GM19238 (cell line): ENCODE data around the gene RANGRF.

Source experiments
- DNase-seq: peaks from one replicate; pipeline ENCODE4 v3.0.0; 2011; ENCODE audit warnings: low spot score; ENCODE audit not compliant: insufficient read length

RANGRF gene

DNA sequence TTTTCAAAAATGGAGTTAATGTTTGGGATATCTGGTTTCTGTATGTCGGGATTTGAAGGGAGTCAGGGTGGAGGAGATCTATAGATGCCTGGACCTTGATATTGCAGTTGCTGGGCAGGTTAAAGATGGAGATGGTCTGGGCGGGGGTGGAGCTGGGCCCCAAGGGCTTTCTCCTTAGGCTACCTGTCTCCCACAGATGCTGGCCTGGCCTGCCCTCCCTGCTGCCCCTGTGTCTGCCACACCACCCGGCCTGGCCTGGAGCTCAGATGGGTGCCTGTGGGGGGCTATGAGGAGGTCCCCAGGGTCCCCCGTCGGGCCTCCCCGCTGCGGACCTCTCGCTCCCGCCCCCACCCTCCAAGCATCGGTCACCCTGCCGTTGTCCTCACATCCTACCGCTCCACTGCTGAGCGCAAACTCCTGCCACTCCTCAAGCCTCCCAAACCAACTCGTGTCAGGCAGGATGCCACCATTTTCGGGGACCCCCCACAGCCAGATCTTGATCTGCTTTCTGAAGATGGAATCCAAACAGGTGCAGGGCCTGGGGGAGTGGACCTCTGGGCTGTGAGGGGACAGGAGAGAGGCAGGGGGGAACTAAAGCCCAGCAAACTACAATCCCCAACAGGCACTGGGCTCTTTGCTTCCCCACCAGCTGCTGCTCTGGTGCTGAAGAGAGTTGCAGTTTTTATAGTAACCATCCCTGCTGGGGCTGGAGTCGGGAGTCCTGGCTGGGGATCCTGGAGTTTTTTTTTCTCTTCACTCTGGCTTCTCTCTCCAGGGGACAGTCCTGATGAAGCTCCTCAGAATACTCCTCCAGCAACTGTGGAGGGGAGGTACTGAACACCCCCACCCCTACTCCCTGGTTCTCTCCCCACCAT is 24.5 kb downstream of the RANGRF start:
- no peak for DNase-seq

DNA sequence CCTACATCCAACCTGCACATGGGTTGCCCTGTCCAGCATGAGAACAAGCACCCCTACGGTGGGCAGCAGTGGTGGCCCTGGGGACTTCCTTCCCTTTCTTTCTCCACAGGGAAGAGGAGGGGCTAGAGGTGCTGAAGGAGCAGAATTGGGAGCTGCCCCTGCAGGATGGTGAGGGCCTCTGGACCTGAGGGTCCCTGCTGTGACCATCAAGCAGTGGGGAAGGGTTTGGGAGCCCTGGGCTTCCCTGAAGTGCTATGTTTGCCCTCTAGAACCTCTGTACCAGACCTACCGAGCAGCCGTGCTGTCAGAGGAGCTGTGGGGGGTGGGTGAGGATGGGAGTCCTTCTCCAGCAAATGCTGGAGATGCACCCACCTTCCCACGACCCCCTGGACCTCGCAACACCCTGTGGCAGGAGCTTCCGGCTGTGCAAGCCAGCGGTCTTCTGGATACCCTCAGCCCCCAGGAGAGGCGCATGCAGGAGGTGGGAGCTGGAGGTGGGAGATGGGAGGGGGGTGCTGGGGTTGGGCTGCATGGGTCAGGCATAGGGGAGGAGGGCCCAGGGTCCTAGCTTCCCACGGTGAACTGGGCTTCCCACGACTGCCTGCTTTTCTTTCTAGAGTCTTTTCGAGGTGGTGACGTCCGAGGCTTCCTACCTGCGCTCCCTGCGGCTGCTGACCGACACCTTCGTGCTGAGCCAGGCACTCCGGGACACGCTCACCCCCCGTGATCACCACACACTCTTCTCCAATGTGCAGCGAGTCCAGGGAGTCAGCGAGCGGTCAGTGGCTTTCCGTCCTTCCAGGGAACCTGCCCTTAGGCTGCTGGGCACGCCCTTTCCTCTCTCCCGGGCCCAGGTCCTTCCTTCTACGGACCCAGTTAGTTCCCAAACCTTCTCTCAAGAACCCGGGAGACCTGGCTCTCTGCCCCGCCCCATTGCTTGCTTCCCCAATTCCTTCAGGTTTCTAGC is 26.6 kb downstream of the RANGRF start:
- DNase-seq, result no peak

DNA sequence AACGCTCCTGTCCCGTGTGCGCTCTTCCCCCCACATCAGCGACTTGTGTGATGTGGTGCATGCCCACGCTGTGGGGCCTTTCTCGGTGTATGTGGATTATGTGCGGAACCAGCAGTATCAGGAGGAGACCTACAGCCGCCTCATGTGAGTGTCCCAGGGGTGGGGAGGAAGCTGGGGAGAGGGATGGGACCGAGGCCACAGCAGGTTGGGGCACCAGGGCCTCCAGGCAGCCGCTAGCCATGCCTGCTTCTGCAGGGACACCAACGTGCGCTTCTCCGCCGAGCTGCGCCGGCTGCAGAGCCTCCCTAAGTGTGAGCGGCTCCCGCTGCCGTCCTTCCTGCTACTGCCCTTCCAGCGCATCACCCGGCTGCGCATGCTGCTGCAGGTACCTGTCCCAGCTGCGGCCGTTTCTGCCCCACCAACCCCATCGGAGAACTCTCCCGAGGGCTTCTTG is 27.3 kb downstream of the RANGRF start:
- DNase-seq, result no peak

DNA sequence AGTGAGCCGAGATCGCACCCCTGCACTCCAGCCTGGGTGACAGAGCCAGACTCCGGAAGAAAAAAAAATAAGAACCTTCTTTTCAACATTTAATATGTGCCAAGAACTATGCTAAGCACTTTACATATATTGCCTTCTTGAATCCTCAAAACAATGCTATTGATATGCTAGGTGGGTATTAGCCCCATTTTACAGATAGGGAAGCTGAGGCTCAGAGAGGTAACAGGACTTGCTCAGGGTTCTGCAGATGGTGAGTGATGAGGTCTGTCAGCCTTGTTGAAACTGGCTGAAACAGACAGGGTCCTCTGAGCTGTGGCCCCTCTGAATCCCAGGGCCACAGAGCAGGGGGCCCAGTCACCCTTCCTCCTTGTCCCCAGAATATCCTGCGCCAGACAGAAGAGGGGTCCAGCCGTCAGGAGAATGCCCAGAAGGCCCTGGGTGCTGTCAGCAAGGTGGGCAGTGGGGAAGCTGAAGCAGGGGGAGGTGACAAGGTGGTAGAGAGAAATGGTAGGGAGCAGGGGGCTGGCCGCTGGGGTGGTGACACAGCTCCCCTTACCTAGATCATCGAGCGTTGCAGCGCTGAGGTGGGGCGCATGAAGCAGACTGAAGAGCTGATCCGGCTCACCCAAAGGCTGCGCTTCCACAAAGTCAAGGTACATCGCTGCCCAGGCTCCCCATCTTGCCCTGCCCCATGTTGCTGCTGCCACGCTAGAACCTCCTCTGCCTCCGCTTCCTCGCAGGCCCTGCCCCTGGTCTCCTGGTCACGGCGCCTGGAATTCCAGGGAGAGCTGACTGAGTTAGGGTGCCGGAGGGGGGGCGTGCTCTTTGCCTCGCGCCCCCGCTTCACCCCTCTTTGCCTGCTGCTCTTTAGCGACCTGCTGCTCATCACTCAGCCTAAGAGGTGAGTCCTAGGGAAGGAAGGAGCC is 29.8 kb downstream of the RANGRF start:
- DNase-seq, result no peak

DNA sequence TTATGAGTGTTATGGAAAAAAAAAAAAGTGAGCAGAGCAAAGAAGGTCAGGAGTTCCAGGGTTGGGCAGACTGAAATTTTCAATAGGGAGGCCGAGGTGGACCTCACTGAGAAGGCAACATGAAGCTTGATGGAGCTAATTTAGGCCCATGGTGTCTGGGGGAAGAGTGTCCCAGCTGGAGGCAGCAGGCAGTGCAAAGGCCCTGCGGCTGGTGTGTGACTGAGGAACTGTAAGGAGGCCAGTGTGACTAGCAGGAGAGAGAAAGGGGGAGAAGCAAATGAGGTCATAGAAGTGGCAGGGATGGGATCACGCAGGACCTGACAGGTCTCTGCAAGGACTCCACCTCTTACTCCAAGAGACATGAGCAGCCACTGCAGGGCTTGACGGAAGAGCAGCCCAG is 31.8 kb downstream of the RANGRF start:
- no peak for DNase-seq

DNA sequence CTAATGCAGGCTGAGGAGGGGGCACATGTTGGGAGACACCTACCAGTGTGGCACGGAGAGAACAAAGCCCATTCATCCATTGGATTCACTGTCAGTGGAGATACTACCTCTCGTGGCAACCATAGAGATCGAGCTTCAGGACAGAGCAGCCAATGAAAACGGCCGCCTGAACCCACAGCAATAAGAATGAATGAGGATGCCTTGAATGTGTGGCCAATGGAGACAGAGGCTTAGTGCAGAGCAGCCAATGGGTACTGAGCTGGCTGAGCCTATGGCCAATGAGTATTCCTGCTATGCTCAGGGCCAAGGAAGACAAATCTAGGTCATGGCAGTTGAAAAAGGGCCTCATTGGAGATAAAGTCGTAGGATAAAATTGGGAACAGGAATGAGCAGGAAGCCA is 32.5 kb downstream of the RANGRF start:
- DNase-seq, result no peak

DNA sequence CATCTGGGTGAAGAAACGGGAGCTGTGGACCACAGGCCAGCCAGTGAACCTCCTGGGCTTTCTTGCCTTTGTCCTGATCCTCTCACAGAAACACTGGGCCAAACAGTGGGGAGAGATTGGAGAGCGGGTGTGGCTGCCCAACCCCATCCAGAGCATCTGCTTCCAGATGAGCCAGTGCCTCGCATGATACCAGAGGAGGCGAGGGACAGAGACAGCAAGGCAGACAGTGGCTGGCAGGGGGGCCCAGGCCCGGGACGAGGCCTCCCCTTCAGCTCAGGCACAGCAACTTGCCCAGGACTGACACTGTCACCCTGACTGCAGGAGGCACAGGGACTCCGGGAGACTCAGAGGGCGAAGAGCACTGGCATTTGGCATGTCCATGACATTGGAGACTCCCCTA is 33.6 kb downstream of the RANGRF start:
- DNase-seq, result no peak

DNA sequence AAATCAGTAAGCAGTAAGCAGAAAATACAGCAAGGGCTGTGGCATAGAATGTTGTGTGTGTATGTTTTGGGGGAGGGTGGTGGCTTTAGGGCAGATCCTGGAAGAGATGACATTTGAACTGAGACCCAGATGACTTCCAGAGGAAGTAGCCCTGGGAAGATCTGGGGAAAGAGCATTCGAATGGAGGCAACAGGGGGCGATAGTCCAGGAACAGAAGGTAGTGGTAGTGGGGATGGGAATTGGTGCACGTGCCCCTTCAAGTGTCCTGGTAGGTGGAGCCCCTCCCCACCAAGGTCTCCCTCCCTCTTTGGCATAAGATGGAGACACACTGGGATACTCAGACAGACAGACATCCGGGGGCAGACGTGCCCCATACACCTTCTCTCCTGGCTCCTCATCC is 35.7 kb downstream of the RANGRF start:
- no peak for DNase-seq

DNA sequence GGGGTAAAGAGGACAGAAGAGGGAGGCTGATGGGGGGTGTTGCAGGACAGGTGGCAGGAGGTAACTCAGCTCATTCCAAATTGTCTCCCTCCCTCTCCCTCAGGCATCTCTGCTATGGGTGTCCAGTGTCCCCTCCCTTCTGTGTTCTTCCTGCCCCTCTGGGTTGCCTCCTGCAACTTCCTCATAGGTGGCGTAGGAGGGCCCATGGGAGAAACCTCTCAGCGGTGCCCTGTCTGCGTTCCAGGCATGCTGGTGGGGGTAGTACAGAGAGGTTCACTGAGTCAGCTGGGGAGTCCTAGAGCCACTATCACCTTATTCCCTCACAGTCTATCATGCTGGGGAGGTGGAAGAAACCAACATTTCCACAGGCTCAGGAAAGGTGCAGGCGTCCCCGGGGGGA is 36.5 kb downstream of the RANGRF start:
- DNase-seq, result no peak

DNA sequence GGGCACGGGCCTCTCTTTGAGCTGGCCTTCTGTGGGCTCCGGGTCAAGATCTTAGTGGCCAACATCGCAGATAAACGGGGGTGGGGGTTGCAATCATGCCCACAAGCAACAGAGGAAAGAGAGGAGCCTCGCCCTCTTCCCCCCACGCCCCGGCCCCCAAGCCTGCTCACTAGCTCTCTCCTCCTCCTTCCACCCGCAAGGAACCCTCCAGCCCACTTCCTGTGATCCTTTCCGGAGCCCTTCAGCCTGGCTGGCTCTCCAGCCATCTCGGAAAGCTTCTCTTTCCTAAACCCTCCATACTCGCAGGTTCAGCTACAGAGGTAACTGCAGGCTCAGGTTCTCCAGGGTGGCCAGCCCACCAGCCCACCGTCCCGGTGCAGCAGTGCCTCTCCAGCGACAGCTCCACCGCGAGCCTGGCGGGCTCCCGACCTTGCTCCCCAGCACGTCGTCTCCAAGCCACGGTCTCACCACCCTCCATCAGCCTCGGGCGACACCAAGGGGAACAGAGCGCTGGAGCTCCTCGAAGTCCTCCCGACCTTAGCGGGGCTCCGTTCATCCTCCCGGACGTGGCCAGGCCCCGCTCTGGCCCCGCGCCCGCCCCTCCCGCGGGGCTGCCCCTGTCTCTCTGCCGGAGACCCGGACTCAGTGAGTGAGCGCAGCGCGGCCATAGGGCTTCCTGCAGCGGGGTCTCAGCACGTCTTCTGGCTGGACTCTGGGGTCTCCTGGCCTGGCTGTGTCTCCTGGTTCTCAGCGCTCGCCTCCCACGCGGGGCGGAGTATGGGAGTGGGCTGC is 38.2 kb downstream of the RANGRF start:
- DNase-seq, result peak; percentile 33

DNA sequence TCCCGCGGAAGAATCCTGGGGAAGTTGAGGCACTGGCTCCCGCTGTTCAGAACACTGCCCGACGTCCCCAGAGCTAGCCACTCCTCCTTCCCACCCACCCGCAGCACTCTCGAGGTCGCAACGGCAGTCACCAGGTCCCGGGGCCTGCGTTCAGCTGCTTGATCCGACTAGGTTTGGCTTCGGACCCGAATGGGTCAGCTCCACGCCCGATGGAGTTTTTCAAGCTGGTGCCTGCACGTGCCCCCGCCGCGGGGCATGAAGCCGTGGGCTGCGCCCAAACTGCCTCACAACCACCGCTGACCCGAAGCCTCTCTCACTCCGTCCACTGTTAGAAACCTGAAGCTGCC is 38.8 kb downstream of the RANGRF start:
- DNase-seq, result no peak

DNA sequence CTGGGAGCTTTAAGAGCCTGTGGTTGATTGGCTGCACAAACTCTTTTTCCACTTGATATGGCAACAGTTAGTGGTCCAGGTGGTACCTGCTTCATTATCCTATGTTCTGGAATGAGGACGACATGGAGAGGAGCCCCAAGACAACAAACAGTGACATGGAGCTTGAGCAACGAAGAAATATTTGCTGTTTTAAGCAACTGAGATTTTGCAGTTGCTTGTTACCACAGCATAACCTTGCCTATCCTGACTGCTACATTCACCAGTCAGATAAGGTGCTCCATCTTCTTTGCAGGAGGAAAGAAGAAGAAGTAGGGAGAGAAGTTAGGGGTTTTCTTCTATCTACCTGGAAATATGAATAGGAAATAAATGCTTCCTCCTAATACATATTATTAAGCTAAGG is 43.7 kb downstream of the RANGRF start:
- no peak for DNase-seq

DNA sequence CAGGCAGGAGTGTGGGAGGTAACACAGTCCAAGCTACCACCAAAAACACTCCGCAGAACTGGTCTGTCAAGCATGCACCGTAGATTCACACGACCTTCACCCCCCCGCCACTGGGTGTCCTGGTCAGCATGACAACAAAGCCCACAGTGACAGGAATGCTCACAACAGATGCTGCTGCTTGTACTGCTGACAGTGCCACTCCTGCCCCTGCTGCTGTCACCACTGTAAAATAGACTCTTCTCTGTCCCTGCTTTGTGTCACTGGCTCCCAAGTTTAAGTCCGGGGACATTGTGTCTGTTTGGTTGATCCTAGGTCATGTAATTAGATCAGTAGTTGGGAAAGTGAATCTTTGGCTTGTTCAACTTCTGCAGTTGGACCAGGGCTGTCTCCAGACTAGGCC is 44.2 kb downstream of the RANGRF start:
- DNase-seq, result no peak

DNA sequence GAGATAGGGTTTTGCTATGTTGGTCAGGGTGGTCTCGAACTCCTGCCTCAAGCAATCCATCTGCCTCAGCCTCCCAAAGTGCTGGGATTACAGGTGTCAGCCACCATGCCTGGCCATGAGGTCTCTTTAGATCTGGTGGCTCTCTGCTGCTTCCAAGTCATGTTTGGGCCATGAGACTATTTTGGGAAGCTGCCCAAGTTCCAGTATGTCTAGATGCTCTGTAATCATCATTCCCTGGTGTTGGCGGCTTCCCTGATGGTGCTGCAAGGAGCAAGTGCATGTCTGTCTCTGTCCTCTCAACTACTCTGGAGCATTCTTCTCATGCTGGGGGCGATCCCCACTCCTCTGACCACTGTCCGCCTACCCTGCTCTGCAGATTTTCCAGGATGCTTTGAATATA is 44.8 kb downstream of the RANGRF start:
- DNase-seq, result no peak

DNA sequence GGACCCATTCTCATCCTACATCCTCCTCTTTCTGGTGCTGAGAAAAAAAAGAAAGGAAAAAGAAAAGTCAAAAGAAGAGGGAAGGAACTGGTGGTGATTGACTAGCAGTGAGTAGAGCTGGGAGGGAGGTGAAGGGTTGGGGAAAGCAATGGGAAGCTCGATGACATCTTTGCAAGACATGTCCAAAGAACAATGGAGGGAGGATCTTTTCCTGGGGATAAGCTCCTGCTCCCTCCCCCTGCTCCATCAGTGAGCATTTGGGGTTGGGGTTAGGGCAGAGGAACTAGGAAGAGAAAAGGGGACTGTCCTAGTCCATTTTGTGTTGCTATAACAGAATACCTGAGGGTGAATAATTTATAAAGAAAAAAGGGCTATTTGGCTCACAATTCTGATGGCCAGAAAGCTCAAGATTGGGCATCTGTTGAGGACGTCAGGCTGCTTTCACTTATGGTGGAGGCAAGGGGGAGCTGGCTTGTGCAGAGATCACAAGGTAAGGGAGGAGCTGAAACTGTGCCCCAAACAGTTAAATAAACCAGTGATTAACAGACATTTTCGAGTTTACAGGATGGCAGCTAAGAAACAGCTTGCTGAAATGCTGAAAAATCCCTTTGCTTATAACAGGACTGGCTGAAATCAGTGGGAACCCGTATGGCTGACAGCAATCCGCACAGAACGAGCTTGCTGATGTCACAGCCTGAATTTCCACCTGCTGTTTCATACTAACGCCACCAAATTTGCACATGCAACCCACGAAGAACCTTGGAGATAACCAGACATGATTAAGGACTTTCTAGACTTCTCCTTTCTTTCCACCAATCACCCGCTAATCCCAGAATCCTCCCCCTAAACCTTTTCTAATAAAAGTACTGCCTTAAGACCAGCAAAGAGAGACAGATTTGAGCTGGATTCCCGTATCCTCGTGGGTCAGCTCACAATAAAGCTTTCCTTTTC is 49.6 kb downstream of the RANGRF start:
- DNase-seq, result no peak

DNA sequence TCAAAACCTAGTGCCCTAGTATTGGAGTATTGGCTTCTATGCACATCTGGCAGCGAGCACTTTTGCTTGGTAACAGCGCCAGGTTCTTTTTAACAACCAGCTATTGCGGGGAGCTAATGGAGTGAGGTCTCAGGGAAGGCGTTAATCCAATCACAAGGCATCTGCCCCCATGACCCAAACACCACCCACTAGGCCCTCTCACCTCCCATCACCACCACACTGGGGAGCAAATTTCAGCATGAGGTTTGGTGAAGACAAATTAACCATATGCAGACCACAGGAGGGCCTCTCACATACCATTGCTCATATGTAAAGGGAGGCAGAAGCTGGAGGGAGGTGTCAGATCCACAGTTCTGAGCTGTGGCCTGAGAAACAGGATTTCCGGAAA is 50.3 kb downstream of the RANGRF start:
- DNase-seq, result no peak

DNA sequence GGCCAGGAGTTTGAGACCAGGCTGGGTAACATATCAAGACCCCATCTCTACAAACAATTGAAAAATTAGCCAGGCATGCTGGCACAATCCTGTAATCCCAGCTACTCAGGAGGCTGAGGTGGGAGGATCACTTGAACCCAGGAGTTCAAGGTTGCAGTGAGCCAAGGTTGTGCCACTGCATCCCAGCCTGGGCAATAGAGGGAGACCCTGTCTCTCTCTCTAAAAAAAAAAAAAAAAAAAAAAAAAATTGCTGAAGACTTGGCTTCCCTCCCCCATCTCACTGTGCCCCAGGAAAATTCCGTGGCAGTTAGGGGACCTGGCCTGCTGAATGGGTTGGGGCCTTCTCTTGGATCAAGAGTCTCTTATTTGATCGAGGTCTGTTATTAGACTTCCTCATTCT is 51.1 kb downstream of the RANGRF start, which contains the start of gene ODF4:
ODF4 (plus strand) TSS at position 301 of the 400 bp plus-strand sequence. CDS start 212 bp downstream, outside the sequence.
- DNase-seq, result no peak
